GM12874 (cell line): Measurements from ENCODE around the gene CCDC27.

ENCODE experiments used
- CTCF ChIP-seq: IDR thresholded peaks from 2 replicates; pipeline ENCODE4 v1.5.1; 2011; ENCODE audit warnings: low read depth, mild to moderate bottlenecking, control low read depth, low read length, moderate library complexity; ENCODE audit not compliant: insufficient read depth

Gene CCDC27

GRCh38 chr1:3777078-3777547 is 24.9 kb downstream of the CCDC27 start:
- TF ChIP-seq CTCF = no peak

GRCh38 chr1:3777647-3778589 is 25.7 kb downstream of the CCDC27 start:
- no peak for TF ChIP-seq CTCF

- no peak for TF ChIP-seq CTCF
Measured at GRCh38 chr1:3778590-3779264, 26.5 kb downstream of the CCDC27 start.

- TF ChIP-seq CTCF = no peak
Measured at GRCh38 chr1:3779265-3779911, 27.1 kb downstream of the CCDC27 start.

- TF ChIP-seq CTCF = no peak
Measured at GRCh38 chr1:3779912-3780416, 27.7 kb downstream of the CCDC27 start.

- no peak for TF ChIP-seq CTCF
Measured at GRCh38 chr1:3780901-3781300, 28.7 kb downstream of the CCDC27 start.
